PC-9 (cell line): ENCODE results near the gene HSBP1L1. TPM values are rescaled to one million over a fixed set of nuclear protein-coding genes. Genes with fewer than 3 reads are reported as not detected.

ENCODE experiments used
- BruUV-seq: library from RNA; stranded (reverse); fragments of 400-500 nt; replicated peaks from 2 replicates; lab custom pipeline; 2021; lab: Mats Ljungman, UMichigan
- CTCF ChIA-PET: fragments of 300-600 bp; sonication (Branson Sonifier 250); formaldehyde crosslinking; loops from one replicate; lab custom pipeline; 2022; ENCODE audit warnings: antibody characterized with exemption; lab: Charles Lee
- POLR2A ChIA-PET: fragments of 300-600 bp; sonication (Branson Sonifier 250); formaldehyde crosslinking; loops from one replicate; lab custom pipeline; 2022; ENCODE audit warnings: antibody characterized with exemption; ENCODE audit not compliant: unreplicated experiment; lab: Charles Lee
- DNase-seq, 2 experiments: peaks; one replicate each; pipeline versions ENCODE4 v3.0.0 to v3.0.0-alpha.2; 2015 to 2022; ENCODE audit warnings: mixed read lengths in 1 of 2
- H2AFZ ChIP-seq: fragments of 200-600 bp; sonication (generic); 2 replicates; pipeline ENCODE4 v1.8.1; 2017; ENCODE audit warnings: antibody characterized with exemption
- H3F3A ChIP-seq: fragments of 200-600 bp; sonication (generic); 2 replicates; pipeline ENCODE4 v1.8.1; 2017; ENCODE audit warnings: antibody characterized with exemption, mild to moderate bottlenecking, low read depth; ENCODE audit not compliant: insufficient read depth
- H3K27ac ChIP-seq: fragments of 200-600 bp; sonication (generic); 2 replicates; pipeline ENCODE4 v1.6.1; 2016; ENCODE audit warnings: mixed run types
- H3K27me3 ChIP-seq: fragments of 200-600 bp; sonication (generic); 2 replicates; pipeline ENCODE4 v1.6.1; 2016; ENCODE audit warnings: low read depth, mixed run types; ENCODE audit not compliant: insufficient read depth
- H3K36me3 ChIP-seq: fragments of 200-600 bp; sonication (generic); 2 replicates; pipeline ENCODE4 v1.6.1; 2016; ENCODE audit warnings: low read depth, mixed run types
- H3K4me1 ChIP-seq: fragments of 200-600 bp; sonication (generic); replicated peaks from 2 replicates; pipeline ENCODE4 v1.6.1; 2016; ENCODE audit warnings: mixed run types; ENCODE audit not compliant: insufficient read depth
- H3K4me2 ChIP-seq: fragments of 200-600 bp; sonication (generic); 2 replicates; pipeline ENCODE4 v1.6.1; 2017; ENCODE audit warnings: mixed run types
- H3K4me3 ChIP-seq: fragments of 200-600 bp; sonication (generic); 2 replicates; pipeline ENCODE4 v1.6.1; 2016; ENCODE audit warnings: mixed run types
- H3K79me2 ChIP-seq: fragments of 200-600 bp; sonication (generic); 2 replicates; pipeline ENCODE4 v1.6.1; 2017; ENCODE audit warnings: low read depth, mixed run types
- H3K9me2 ChIP-seq: fragments of 200-600 bp; sonication (generic); 2 replicates; pipeline ENCODE4 v1.8.1; 2017; ENCODE audit warnings: mild to moderate bottlenecking; ENCODE audit not compliant: insufficient read depth
- H3K9me3 ChIP-seq: fragments of 200-600 bp; sonication (generic); 2 replicates; pipeline ENCODE4 v1.8.1; 2016; ENCODE audit warnings: low read depth; ENCODE audit not compliant: insufficient read depth
- H4K20me1 ChIP-seq: fragments of 200-600 bp; sonication (generic); 2 replicates; pipeline ENCODE4 v1.8.1; 2017; ENCODE audit not compliant: insufficient read depth
- CTCF ChIP-seq: fragments of 200-600 bp; sonication (generic); conservative IDR thresholded peaks from 2 replicates; pipeline ENCODE4 v1.6.1; 2017; ENCODE audit warnings: mixed run types, antibody characterized with exemption, mild to moderate bottlenecking, moderate library complexity
- EZH2 ChIP-seq: fragments of 200-600 bp; sonication (generic); IDR thresholded peaks from 2 replicates; pipeline ENCODE4 v1.8.0; 2017; ENCODE audit warnings: antibody characterized with exemption, low read depth
- intact Hi-C: fragments of 100-400 bp; cut with micrococcal nuclease; formaldehyde crosslinking; loops from one replicate; pipeline ENCODE4 v1.10.0; 2022; ENCODE audit not compliant: unreplicated experiment
- total RNA-seq: library from RNA; stranded (reverse); gene quantifications from 2 replicates; pipeline ENCODE4 v1.2.3, GENCODE V29; 2021

The HSBP1L1 gene
- total RNA-seq, 1 experiment from 2014 or later: 41.5 TPM

DNA sequence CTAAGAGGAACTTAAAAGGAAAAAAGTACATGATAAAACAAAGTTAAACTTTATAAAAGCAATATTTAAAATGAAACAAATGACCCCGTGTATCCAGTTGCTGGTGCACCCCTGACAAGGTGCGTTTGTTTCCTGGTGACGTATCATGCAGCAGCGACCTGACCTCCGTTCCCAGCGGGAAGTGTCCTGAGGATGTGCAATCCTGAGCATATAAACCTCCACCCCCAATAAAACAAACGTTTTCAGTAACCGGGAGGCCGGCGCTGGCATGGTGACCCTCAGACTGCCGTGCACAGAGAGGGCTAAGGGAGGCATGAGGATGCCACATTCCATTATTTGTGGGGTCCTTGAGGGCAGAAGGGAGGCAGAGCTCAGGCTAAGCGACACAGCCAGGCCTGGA is 27.8 kb upstream of the HSBP1L1 start:
- H3K79me2 ChIP-seq: no peaks in the 10 kb centered on the region
- CTCF ChIA-PET: no interaction called here
- no peaks in the 10 kb centered on the region; the same call in none of the 2 replicates for H3K36me3 ChIP-seq
- TF ChIP-seq EZH2: no peak
- H4K20me1 ChIP-seq: 0 out of 2 replicates have a peak, but pooled peaks cover 5% of the 10 kb centered on the region
- no peak overlapping the region for H3K4me2 ChIP-seq
- no TSS peak for BruUV-seq
- H3K4me1 ChIP-seq: no peaks in the 10 kb centered on the region
- no peak overlapping the region for H2AFZ ChIP-seq
- no peaks in the 10 kb centered on the region for H3F3A ChIP-seq
- H3K9me3 ChIP-seq: peaks cover 15% of the 10 kb centered on the region; the same call in 1 of the 2 replicates
- POLR2A ChIA-PET: no interaction called here
- H3K9me2 ChIP-seq: no peaks in the 10 kb centered on the region
- no peak for DNase-seq
- no peak overlapping the region for H3K4me3 ChIP-seq
- no peak overlapping the region for H3K27ac ChIP-seq
- intact Hi-C loops: no loop called here
- H3K27me3 ChIP-seq: no peaks in the 10 kb centered on the region

DNA sequence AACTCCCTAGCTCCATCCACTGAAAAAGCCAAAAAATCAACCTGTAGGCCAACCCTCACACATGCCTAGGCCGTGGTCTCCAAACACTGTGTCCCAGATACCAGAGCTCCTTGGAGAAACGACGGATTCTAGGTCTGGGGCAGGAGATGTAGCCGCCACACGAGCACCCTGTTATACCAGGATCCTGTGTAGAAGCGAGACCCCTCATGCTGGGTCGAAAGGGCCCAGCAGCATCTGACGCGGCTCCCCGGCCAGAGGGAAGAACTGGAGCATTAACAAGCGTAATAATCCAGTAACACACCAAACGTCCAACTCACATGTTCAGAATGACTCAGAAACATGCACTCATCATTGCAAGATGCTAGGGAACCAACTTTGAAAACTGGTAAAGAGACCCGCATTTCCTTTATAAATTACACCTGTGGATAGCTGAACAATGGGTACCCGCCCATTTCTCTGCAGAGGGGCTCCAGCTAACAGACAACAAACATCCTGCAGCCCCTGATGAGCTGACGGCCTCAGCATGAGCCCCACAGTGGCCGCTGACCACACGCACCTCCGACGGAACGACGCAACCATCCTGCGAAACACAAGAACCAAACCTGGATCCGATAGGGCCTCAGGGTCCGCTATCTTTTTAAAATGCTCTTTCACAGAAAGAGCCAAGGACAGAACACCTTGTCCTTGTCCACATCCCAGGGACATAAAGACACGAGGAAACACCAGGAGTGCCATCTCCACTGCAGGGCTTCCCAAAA is 27.2 kb upstream of the HSBP1L1 start:
- intact Hi-C loops: no loop called here
- Histone ChIP-seq H3K27ac (no peak overlapping the region), H3K4me3 (no peak overlapping the region), H3K36me3 (no peaks in the 10 kb centered on the region; the same call in none of the 2 replicates), H3K4me1 (no peaks in the 10 kb centered on the region), H3K4me2 (no peak overlapping the region), H3F3A (no peaks in the 10 kb centered on the region), H3K9me3 (peaks cover 11% of the 10 kb centered on the region; the same call in 1 of the 2 replicates), H2AFZ (no peak overlapping the region), H4K20me1 (0 out of 2 replicates have a peak, but pooled peaks cover 5% of the 10 kb centered on the region), H3K27me3 (no peaks in the 10 kb centered on the region), H3K79me2 (no peaks in the 10 kb centered on the region), H3K9me2 (no peaks in the 10 kb centered on the region)
- POLR2A ChIA-PET: no interaction called here
- no peak for TF ChIP-seq CTCF
- no peak for TF ChIP-seq EZH2
- DNase-seq: no peak
- CTCF ChIA-PET: no interaction called here
- BruUV-seq: no TSS peak

GRCh38 chr18:79938196-79938595 is 26.2 kb upstream of the HSBP1L1 start:
- Histone ChIP-seq H3K27me3 (no peaks in the 10 kb centered on the region), H4K20me1 (0 out of 2 replicates have a peak, but pooled peaks cover 5% of the 10 kb centered on the region), H3K79me2 (no peaks in the 10 kb centered on the region), H3K4me2 (no peak overlapping the region), H3K27ac (no peak overlapping the region), H3K36me3 (no peaks in the 10 kb centered on the region; the same call in none of the 2 replicates), H3F3A (no peaks in the 10 kb centered on the region), H3K4me3 (no peak overlapping the region), H3K9me3 (peaks cover 2% of the 10 kb centered on the region; the same call in 1 of the 2 replicates), H3K4me1 (no peaks in the 10 kb centered on the region), H3K9me2 (no peaks in the 10 kb centered on the region), H2AFZ (no peak overlapping the region)
- intact Hi-C loops: no loop called here
- ChIA-PET POLR2A (no interaction called here), CTCF (no interaction called here)
- TF ChIP-seq EZH2: no peak
- TF ChIP-seq CTCF: no peak
- DNase-seq: no peak
- BruUV-seq: no TSS peak
